GM21619 (cell line): ENCODE results near the gene PGM1.
A peak's percentile ranks its signal among the peaks of the same experiment; 100 is the strongest.
"Not testable (repeated sequence)": the region's sequence is repeated elsewhere in the genome, so short reads cannot be mapped to it uniquely, and the experiment has no call there.

Experiments used
- ATAC-seq: cut with Tn5 transposase; IDR thresholded peaks from one replicate; pipeline ENCODE4 v1.9.1; 2021; ENCODE audit not compliant: unreplicated experiment

PGM1 gene

DNA sequence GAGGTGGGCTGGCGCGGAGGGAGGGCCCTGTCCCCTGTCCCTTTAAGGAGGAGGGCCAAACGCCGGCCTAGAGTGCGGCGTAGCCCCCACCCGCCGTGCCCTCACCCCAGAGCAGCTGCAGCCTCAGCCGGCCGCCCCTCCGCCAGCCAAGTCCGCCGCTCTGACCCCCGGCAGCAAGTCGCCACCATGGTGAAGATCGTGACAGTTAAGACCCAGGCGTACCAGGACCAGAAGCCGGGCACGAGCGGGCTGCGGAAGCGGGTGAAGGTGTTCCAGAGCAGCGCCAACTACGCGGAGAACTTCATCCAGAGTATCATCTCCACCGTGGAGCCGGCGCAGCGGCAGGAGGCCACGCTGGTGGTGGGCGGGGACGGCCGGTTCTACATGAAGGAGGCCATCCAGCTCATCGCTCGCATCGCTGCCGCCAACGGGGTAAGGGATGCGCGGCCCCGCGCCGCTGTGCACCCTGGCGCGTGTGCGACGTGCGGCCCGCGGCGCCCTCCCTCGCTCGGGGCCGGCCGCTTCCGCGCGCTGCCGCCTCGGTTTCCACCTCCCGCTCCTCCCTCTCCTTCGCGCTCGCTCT is at the start of gene PGM1:
TSS of gene PGM1 (plus strand) at position 109 of the 583 bp plus-strand sequence. CDS start at position 187, 78 bp downstream.
- ATAC-seq: peak; percentile 78

DNA sequence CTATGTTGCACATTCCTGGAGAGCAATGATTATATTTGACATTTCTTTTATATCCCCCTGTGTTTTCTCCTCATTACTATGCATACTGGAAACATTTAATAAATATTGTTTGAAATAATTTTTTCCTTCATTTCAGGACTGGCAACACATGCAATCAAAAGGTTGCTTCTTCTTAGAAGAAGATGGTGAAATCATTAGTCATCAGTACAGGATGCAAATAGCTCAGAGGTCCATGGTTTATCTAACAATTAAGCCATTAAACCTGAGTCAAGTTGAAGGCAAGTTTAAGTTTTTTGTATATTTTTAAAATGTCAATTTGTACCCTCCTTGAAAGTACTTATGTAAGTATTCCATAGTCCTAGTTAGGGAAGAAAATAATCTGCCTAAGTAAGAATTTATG is 47.4 kb upstream of the PGM1 start:
- ATAC-seq: no peak

- ATAC-seq: no peak
Measured at GRCh38 chr1:63547621-63548294, 45.5 kb upstream of the PGM1 start.

- ATAC-seq: no peak
Measured at GRCh38 chr1:63548303-63548702, 44.9 kb upstream of the PGM1 start.

DNA sequence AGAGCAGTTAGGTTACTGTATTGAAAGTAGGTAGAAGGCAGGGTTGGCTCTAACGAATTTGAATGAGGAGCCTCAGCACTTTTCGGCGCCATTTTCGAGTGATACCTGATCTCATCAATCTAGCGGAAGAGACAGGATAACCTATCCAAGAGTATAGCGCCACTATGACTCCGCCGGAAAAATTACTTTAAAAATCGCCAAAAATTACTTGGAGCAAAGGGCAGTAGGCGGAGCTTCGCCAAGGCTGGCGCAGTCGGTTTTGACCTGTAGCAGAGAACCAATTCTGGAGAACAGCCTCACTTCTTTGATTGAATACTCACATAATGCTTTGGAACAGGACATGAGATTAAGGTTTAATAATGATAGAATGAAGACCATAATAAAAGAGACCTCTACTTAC is 44.3 kb upstream of the PGM1 start:
- ATAC-seq: no peak

- no peak for ATAC-seq
Measured at GRCh38 chr1:63555480-63555879, 37.7 kb upstream of the PGM1 start.

DNA sequence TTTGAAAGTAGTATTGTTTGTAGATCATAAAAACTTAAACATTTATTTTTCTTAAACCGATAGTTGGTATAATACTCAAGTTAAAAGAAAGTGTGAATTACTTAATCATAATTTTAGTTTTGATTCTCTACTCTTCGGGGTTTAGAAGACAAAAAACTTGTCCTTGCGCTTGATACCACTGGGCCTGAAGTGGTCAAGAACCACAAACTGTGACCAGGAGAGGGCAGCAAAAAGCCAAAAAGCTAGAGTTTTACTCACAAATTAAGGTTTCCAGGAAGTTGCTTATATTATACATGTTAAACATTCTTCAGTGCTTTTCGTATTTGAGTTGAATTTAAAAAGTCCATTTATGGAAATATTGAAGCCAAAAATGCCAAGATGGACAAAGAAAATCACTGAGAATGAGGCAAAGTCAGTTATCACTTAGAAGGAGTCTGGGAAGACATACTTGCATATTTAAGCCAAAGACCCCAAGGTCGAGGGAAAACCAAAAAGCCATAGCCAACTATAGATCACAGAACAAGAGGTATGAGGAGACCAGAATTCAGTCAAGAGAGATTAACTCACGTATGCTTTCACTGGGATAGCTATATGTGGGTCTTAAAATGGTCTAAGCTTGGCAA is 35.7 kb upstream of the PGM1 start:
- ATAC-seq: no peak

DNA sequence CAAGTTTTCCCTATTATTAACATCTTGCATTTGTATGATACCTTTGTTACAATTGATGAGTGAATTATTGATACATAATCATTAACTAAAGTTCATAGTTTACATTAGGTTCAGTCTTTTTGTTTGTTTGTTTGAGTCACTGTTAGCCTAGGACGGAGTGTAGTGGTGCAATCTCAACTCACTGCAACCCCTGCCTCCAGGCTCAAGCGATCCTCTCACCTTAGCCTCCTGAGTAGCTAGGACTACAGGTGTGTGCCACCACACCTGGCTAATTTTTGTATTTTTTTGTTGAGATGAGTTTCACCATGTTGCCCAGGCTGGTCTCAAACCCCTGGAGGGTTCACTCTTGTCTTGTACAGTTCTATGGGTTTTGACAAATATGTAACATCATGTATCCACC is 33.9 kb upstream of the PGM1 start:
- no peak for ATAC-seq

DNA sequence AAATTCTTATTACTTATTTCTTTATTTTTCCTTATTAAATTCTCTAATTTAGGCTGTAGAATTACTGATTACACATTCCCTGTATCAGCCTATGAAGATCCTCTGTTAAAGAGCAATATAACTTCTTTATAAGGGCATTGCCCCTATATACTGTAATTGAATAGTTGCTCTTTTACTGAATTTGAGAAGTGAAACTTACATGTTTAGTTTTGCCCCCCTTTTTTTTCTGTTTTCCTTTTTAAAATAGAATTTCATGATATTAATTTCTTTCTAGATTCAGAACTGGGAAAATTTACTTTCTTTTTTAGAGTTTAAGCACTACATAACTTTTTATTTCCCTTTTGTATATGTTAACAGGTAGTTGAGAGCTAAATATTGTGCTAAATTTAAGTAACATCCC is 29.5 kb upstream of the PGM1 start:
- no peak for ATAC-seq

- no peak for ATAC-seq
Measured at GRCh38 chr1:63569068-63569467, 24.1 kb upstream of the PGM1 start.

DNA sequence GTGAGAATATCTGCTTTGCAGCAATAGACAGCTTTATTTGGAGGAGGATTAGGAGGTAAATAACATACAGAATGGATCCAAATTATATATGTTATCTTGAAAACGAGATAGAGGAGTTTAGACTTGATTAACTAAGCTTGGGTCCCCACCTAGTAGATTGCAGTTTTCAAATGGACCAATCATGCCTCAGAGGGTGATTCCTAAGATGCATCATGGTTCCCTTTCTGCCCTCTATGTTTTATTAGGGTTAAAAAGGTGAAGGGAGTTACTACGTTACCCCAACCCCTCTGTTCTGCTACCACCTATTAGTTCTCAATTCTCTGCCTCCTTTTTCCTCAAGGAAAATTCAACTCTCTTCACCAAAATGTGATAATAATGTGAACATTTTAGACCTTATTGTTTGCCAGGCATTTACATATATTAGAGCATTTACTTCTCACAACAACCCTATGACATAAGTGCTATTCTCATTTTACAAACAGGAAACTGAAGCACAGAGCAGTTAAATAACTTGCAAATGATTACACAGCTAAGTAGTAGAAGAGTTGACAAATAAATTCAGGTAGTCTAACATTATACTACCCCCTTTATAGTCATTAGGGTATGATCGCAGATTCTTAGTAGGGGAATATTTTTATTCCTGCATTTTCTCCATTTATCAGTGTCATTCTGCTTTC is 23.4 kb upstream of the PGM1 start:
- no peak for ATAC-seq

DNA sequence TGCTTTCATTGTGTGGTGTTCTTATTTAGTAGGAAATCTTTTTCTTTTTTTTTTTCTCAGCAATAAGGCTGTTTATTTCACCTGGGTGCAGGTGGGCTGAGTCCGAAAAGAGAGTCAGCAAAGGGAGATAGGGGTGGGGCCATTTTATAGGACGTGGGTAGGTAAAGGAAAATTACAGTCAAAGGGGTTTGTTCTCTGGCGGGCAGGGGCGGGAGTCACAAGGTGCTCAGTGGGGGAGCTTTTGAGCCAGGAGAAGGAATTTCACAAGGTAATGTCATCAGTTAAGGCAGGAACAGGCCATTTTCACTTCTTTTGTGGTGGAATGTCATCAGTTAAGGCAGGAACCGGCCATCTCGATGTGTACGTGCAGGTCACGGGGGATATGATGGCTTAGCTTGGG is 20.5 kb upstream of the PGM1 start:
- ATAC-seq: not testable (repeated sequence)

DNA sequence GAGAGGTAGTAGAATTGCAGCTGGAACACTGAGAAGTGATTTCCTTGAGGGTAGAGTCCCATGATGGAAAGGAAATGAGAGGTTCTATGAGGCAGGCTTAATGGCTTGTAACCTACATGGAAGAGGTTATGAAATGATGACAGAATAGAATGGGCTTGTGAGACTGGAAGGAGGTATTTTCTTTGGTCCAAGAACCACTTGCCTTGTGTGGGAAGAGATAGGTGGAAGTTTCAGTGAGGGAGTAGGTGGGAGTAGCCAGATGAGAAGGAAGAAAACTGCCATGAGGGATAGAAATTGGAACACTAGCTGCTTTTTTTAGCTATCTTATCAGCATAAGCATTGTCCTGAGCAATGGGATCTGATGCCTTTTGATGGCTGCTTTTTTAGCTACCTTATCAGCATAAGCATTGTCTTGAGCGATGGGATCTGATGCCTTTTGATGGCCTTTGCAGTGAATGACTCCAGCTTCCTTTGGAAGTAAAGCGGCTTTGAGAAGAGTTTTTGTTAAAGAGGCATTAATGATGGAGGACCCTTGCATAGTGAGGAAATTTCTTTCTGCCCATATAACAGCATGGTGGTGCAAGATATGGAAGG is 18.9 kb upstream of the PGM1 start:
- ATAC-seq: not testable (repeated sequence)

- ATAC-seq: no peak
Measured at GRCh38 chr1:63575340-63575826, 17.8 kb upstream of the PGM1 start.

DNA sequence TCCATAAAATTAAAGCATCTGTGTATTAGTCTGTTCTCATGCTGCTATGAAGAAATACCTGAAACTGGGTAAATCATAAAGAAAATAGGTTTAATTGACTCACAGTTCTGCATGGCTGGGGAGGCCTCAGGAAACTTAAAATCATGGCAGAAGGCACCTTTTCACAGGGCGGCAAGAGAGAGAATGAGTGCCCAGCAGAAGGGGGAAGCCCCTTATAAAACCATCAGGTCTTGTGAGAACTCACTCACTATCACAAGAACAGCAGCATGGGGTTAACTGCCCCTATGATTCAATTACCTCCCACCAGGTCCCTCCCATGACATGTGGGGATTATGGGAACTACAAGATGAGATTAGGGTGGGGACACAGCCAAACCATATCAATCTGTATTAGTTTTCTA is 6.9 kb upstream of the PGM1 start:
- not testable (repeated sequence) for ATAC-seq

GRCh38 chr1:63590166-63590560 is 3.0 kb upstream of the PGM1 start:
- no peak for ATAC-seq

DNA sequence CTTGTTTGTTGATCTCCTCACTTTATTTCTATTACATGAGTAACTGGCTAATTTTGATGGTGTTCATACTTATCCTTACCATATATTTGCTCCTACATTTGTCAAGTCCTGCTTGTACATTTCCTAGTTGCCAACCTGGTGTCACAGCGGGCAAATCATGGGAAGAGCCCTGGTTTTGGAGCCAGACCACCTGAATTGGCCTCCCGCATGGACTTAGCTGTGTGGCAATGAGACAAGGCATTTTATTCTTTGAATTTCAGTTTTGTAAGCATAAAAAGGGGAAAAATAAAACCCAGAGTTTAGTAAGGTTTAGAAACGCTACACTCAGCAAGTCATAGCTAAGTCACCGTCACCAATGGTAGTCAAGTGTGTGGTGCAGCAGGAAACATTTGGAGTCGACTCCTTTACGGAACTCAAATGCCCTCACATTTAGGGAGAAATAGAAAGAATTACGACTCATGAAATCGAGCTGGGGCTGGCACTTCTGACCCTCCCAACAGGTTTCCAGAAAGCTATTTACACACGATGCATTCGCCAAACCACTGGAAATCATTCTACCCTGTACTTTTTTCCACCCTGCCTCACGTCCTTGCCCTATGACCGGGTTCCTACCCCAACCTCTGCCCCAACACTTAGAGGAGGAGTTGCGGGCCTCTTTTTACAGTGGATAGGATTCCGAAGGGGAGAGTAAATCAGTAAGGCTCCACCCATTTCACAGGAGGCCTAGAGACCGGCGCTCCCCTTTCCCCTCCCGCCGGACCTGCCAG is 492 bp upstream of the PGM1 start:
- ATAC-seq: no peak

DNA sequence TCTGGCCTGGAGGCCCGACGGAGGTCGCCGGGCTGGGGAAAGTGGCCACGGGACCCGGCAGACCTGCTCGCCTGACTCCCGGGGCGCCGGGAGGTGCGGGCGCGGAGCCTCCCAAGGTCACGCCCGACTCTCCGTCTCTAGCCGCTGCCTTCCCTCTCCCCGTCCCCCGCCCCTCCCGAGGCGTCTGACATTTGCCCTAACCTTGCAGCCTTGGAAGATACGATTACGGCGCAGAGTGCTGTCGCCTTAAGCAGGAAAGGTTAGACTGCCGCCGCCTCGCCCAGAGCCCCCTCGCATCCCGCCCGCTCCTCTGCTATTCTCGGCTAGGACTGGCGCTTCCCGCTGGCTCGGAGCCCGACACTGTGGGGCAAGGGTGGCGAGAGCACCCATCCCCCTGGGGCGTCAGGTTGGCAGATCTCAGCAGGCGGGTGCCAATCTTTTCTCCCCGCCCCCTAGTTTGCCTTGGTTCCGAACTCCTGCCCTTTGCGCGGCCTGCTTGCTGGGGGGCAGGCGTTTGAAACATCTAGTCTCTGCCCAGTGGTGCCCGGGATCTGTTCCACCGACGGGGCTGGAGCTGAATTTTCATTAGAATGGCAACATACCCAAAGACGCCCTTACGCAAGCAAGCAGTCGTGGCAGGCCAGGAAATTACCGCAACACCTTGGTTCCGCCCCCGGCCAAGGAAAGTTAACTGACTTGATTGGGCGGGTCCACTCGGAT is 835 bp downstream of the PGM1 start:
- ATAC-seq: peak; percentile 41

- ATAC-seq: no peak
Measured at GRCh38 chr1:63595435-63595834, 2.2 kb downstream of the PGM1 start.

- ATAC-seq: no peak
Measured at GRCh38 chr1:63599799-63600198, 6.6 kb downstream of the PGM1 start.
